Activated CD4-positive, alpha-beta T cell treated with anti-CD3 and anti-CD28 coated beads, Interleukin-2, amount 10 ng/mL, durations not matched to agents 7 days and 5 days (primary cell): ENCODE results near the gene TUBB2B. TPM values are rescaled to one million over a fixed set of nuclear protein-coding genes. Genes with fewer than 3 reads are reported as not detected.
"Not testable (repeated sequence)": the region's sequence is repeated elsewhere in the genome, so short reads cannot be mapped to it uniquely, and the experiment has no call there.

Experiments
- CTCF ChIA-PET: fragments of 350-600 bp; sonication (Branson Sonifier 250); formaldehyde crosslinking; loops from one replicate; lab custom pipeline; 2021; ENCODE audit warnings: antibody characterized with exemption; lab: Charles Lee
- POLR2A ChIA-PET: fragments of 350-600 bp; sonication (Branson Sonifier 250); formaldehyde crosslinking; loops from one replicate; lab custom pipeline; 2021; ENCODE audit warnings: antibody characterized with exemption; lab: Charles Lee
- DNase-seq: peaks from one replicate; pipeline ENCODE4 v3.0.0-alpha.2; 2020
- H3K27ac Mint-ChIP-seq: one replicate; pipeline ENCODE4 v1.8.0; 2021; ENCODE audit warnings: mild to moderate bottlenecking, moderate library complexity, mixed read lengths
- H3K27me3 Mint-ChIP-seq: one replicate; pipeline ENCODE4 v1.8.0; 2021; ENCODE audit warnings: mixed read lengths
- H3K36me3 Mint-ChIP-seq: one replicate; pipeline ENCODE4 v1.8.0; 2021; ENCODE audit warnings: low read depth, mixed read lengths
- H3K4me1 Mint-ChIP-seq: one replicate; pipeline ENCODE4 v1.8.0; 2021; ENCODE audit warnings: mixed read lengths
- H3K4me3 Mint-ChIP-seq: one replicate; pipeline ENCODE4 v1.8.0; 2021; ENCODE audit warnings: mild to moderate bottlenecking, moderate library complexity, mixed read lengths
- H3K9me3 Mint-ChIP-seq: one replicate; pipeline ENCODE4 v1.8.0; 2021; ENCODE audit warnings: mixed read lengths
- total RNA-seq, 2 experiments: library from RNA; stranded (reverse); gene quantifications; one replicate each; pipeline ENCODE4 v1.2.3, GENCODE V29; 2021

TUBB2B gene
- total RNA-seq, 2 experiments from 2014 or later, result not detected

- Mint-ChIP-seq H3K27me3 (peaks cover 39% of the 10 kb centered on the region), H3K4me1 (peaks cover 10% of the 10 kb centered on the region), H3K27ac (no peak overlapping the region), H3K36me3 (peaks cover 1% of the 10 kb centered on the region), H3K4me3 (no peak overlapping the region), H3K9me3 (peaks cover 3% of the 10 kb centered on the region)
- DNase-seq, result no peak
- POLR2A ChIA-PET, result no interaction called here
- CTCF ChIA-PET, result interaction anchor here (0.6 to 3.5 kb wide), 5 partner anchors 9 to 248 kb away, joined by 3 to 27 read pairs (median 3); no protein-coding TSS in a partner anchor
These were observed 25.6 kb upstream of the TUBB2B start for GRCh38 chr6:3252861-3253596.

- no peak for DNase-seq
- ChIA-PET POLR2A (interaction anchor here (0.7 kb wide), 1 partner anchor 19 kb away, joined by 3 read pairs; no protein-coding TSS in a partner anchor), CTCF (interaction anchor here (0.8 to 3.5 kb wide), 10 partner anchors 9 to 248 kb away, joined by 3 to 27 read pairs (median 4); partner anchors contain the start of gene TUBB2A)
- peaks cover 1% of the 10 kb centered on the region for H3K36me3 Mint-ChIP-seq
- no peak overlapping the region for H3K4me3 Mint-ChIP-seq
- H3K27me3 Mint-ChIP-seq, result peaks cover 42% of the 10 kb centered on the region
- peaks cover 10% of the 10 kb centered on the region for H3K4me1 Mint-ChIP-seq
- H3K9me3 Mint-ChIP-seq, result peaks cover 3% of the 10 kb centered on the region
- no peak overlapping the region for H3K27ac Mint-ChIP-seq
These were observed 24.9 kb upstream of the TUBB2B start for GRCh38 chr6:3252369-3252768.

- H3K9me3 Mint-ChIP-seq, result peaks cover 3% of the 10 kb centered on the region
- peaks cover 1% of the 10 kb centered on the region for H3K36me3 Mint-ChIP-seq
- H3K4me3 Mint-ChIP-seq, result peak overlapping the region; percentile 15
- peak; percentile 82 for DNase-seq
- POLR2A ChIA-PET, result interaction anchor here (0.7 kb wide), 1 partner anchor 20 kb away, joined by 3 read pairs; no protein-coding TSS in a partner anchor
- CTCF ChIA-PET, result interaction anchor here (0.5 to 3.5 kb wide), 23 partner anchors 8 to 551 kb away, joined by 3 to 27 read pairs (median 4); partner anchors contain the start of gene TUBB2A
- H3K4me1 Mint-ChIP-seq, result peaks cover 10% of the 10 kb centered on the region
- H3K27me3 Mint-ChIP-seq, result peaks cover 41% of the 10 kb centered on the region
- no peak overlapping the region for H3K27ac Mint-ChIP-seq
These were observed 24.2 kb upstream of the TUBB2B start for GRCh38 chr6:3251462-3252314.

GRCh38 chr6:3250231-3250675 is 22.8 kb upstream of the TUBB2B start:
- H3K27ac Mint-ChIP-seq, result no peak overlapping the region
- no peak overlapping the region for H3K4me3 Mint-ChIP-seq
- peaks cover 1% of the 10 kb centered on the region for H3K36me3 Mint-ChIP-seq
- H3K4me1 Mint-ChIP-seq, result peaks cover 10% of the 10 kb centered on the region
- ChIA-PET POLR2A (no interaction called here), CTCF (interaction anchor here (0.7 to 3.5 kb wide), 7 partner anchors 9 to 123 kb away, joined by 4 to 27 read pairs (median 5); partner anchors contain the start of gene TUBB2A)
- peaks cover 43% of the 10 kb centered on the region for H3K27me3 Mint-ChIP-seq
- no peak for DNase-seq
- H3K9me3 Mint-ChIP-seq, result peaks cover 3% of the 10 kb centered on the region

- CTCF ChIA-PET, result interaction anchor here (0.7 to 3.0 kb wide), 3 partner anchors 26 to 122 kb away, joined by 3 to 17 read pairs (median 4); partner anchors contain the start of gene TUBB2A
- H3K9me3 Mint-ChIP-seq, result peaks cover 3% of the 10 kb centered on the region
- peaks cover 41% of the 10 kb centered on the region for H3K27me3 Mint-ChIP-seq
These were observed 22.4 kb upstream of the TUBB2B start for GRCh38 chr6:3249821-3250220.

GRCh38 chr6:3247255-3248146 is 20.0 kb upstream of the TUBB2B start:
- Mint-ChIP-seq H3K4me3 (no peak overlapping the region), H3K9me3 (no peaks in the 10 kb centered on the region), H3K4me1 (peaks cover 10% of the 10 kb centered on the region), H3K27me3 (peaks cover 44% of the 10 kb centered on the region), H3K27ac (no peak overlapping the region), H3K36me3 (no peaks in the 10 kb centered on the region)
- DNase-seq, result no peak
- POLR2A ChIA-PET, result no interaction called here
- CTCF ChIA-PET, result interaction anchor here (1.0 to 1.8 kb wide), 3 partner anchors 10 to 121 kb away, joined by 3 to 5 read pairs (median 4); no protein-coding TSS in a partner anchor

More at GRCh38 chr6:3249821-3250220, 22.4 kb upstream of the TUBB2B start:
- H3K36me3 Mint-ChIP-seq, result peaks cover 1% of the 10 kb centered on the region
- H3K4me3 Mint-ChIP-seq, result no peak overlapping the region
- H3K4me1 Mint-ChIP-seq, result peaks cover 10% of the 10 kb centered on the region
- DNase-seq, result no peak
- POLR2A ChIA-PET, result no interaction called here
- no peak overlapping the region for H3K27ac Mint-ChIP-seq

- H3K9me3 Mint-ChIP-seq, result no peaks in the 10 kb centered on the region
- ChIA-PET CTCF (interaction anchor here (0.7 kb wide), 1 partner anchor 16 kb away, joined by 4 read pairs; no protein-coding TSS in a partner anchor), POLR2A (no interaction called here)
- no peak overlapping the region for H3K4me3 Mint-ChIP-seq
- no peaks in the 10 kb centered on the region for H3K4me1 Mint-ChIP-seq
- H3K27ac Mint-ChIP-seq, result no peak overlapping the region
- H3K36me3 Mint-ChIP-seq, result no peaks in the 10 kb centered on the region
- peaks cover 43% of the 10 kb centered on the region for H3K27me3 Mint-ChIP-seq
- no peak for DNase-seq
These were observed 17.8 kb upstream of the TUBB2B start for GRCh38 chr6:3245216-3245615.

- POLR2A ChIA-PET, DNase-seq, H3K36me3 Mint-ChIP-seq, H3K4me1 Mint-ChIP-seq, H3K9me3 Mint-ChIP-seq, H3K27ac Mint-ChIP-seq, H3K4me3 Mint-ChIP-seq: not testable (repeated sequence)
- CTCF ChIA-PET, result interaction anchor here (0.7 kb wide), 1 partner anchor 15 kb away, joined by 4 read pairs; no protein-coding TSS in a partner anchor
- peaks cover 43% of the 10 kb centered on the region for H3K27me3 Mint-ChIP-seq
These were observed 17.3 kb upstream of the TUBB2B start for GRCh38 chr6:3244832-3245161.

GRCh38 chr6:3244003-3244831 is 16.8 kb upstream of the TUBB2B start:
- Mint-ChIP-seq H3K36me3 (no peaks in the 10 kb centered on the region), H3K27ac (no peak overlapping the region), H3K27me3 (peaks cover 41% of the 10 kb centered on the region), H3K9me3 (no peaks in the 10 kb centered on the region), H3K4me3 (no peak overlapping the region), H3K4me1 (no peaks in the 10 kb centered on the region)
- no peak for DNase-seq
- POLR2A ChIA-PET, result interaction anchor here (0.6 kb wide), 1 partner anchor 778 kb away, joined by 6 read pairs; no protein-coding TSS in a partner anchor
- CTCF ChIA-PET, result interaction anchor here (0.7 to 1.9 kb wide), 2 partner anchors 8 to 15 kb away, joined by 4 to 8 read pairs; no protein-coding TSS in a partner anchor

GRCh38 chr6:3242768-3243167 is 15.3 kb upstream of the TUBB2B start:
- no peaks in the 10 kb centered on the region for H3K4me1 Mint-ChIP-seq
- POLR2A ChIA-PET, result no interaction called here

GRCh38 chr6:3241745-3242144 is 14.3 kb upstream of the TUBB2B start:
- H3K4me1 Mint-ChIP-seq, CTCF ChIA-PET, H3K27ac Mint-ChIP-seq, H3K36me3 Mint-ChIP-seq, H3K9me3 Mint-ChIP-seq, DNase-seq, POLR2A ChIA-PET, H3K4me3 Mint-ChIP-seq: not testable (repeated sequence)
- H3K27me3 Mint-ChIP-seq, result peaks cover 34% of the 10 kb centered on the region

More at GRCh38 chr6:3242768-3243167, 15.3 kb upstream of the TUBB2B start:
- Mint-ChIP-seq H3K4me3 (no peak overlapping the region), H3K27me3 (peaks cover 38% of the 10 kb centered on the region), H3K9me3 (no peaks in the 10 kb centered on the region), H3K27ac (no peak overlapping the region), H3K36me3 (no peaks in the 10 kb centered on the region)
- no peak for DNase-seq
- CTCF ChIA-PET, result interaction anchor here (1.9 kb wide), 1 partner anchor 9 kb away, joined by 8 read pairs; no protein-coding TSS in a partner anchor
